Measurements from ENCODE around the gene ANKFN1.

Gene ANKFN1

DNA sequence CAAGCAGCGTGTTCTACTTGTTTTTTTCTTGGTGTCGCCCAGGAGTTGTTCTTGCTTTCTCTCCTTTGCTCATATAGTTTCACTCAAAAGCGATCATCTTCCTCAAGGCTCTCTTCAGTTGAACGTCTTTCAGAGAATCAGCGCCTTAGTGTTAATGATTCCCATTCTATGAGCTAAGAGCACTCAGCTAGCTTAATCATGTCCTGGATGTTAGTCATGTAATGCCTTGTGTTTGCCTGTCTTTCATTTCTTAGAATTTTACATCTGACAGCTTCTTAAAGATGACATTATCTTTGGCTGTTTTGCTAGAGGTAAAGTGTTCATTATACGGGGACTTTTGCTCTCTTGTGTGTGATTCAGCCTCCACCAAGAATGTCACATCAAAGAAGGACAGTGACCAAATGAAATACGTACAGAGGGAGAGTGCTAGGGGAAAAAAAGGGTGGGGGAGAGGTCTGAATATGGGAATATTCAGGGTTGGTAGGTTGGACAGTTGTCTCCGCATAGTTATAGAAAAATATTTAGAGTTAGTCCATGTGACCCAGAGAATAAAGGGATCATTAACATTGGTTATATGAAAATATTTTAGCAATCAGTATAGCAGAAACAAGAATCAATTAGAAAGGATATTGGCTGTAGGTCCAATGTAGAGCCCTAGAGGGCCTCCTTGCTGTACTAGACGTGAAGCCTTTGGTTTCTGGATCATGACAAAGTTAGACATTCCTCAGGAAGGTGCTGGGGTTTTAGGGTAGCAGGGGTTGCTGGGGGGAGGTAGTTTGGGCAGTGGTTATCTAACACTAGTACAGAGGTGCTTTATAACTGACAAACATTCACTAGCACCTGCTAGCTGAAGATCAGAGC, 31.9 kb upstream of the ANKFN1 start:
- no peaks in the 10 kb centered on the region for H3K79me2 ChIP-seq (ENCODE audit: control insufficient read depth, low read length)
- H3K4me3 ChIP-seq (ENCODE audit: low read length) = no peak overlapping the region
- no peaks in the 10 kb centered on the region for H3K9me3 ChIP-seq (ENCODE audit: control insufficient read depth, insufficient read depth, low read length)
- no peaks in the 10 kb centered on the region for H4K20me1 ChIP-seq (ENCODE audit: control insufficient read depth, insufficient read depth, low read depth, low read length)
- H3K27me3 ChIP-seq (ENCODE audit: control insufficient read depth, low read length) = no peaks in the 10 kb centered on the region; the same call in 1 of the 2 replicates
- H3K4me1 ChIP-seq (ENCODE audit: control insufficient read depth, low read length) = no peaks in the 10 kb centered on the region
- H3F3A ChIP-seq (ENCODE audit: control insufficient read depth, insufficient read depth) = no peaks in the 10 kb centered on the region
- TF ChIP-seq, protein P1, sequence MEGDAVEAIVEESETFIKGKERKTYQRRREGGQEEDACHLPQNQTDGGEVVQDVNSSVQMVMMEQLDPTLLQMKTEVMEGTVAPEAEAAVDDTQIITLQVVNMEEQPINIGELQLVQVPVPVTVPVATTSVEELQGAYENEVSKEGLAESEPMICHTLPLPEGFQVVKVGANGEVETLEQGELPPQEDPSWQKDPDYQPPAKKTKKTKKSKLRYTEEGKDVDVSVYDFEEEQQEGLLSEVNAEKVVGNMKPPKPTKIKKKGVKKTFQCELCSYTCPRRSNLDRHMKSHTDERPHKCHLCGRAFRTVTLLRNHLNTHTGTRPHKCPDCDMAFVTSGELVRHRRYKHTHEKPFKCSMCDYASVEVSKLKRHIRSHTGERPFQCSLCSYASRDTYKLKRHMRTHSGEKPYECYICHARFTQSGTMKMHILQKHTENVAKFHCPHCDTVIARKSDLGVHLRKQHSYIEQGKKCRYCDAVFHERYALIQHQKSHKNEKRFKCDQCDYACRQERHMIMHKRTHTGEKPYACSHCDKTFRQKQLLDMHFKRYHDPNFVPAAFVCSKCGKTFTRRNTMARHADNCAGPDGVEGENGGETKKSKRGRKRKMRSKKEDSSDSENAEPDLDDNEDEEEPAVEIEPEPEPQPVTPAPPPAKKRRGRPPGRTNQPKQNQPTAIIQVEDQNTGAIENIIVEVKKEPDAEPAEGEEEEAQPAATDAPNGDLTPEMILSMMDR (IDR thresholded peaks at IDR 0.05; ENCODE audit: low read depth, low read length, poor library complexity, severe bottlenecking) = no peak
- TF ChIP-seq EZH2phosphoT487 (IDR thresholded peaks at IDR 0.05; ENCODE audit: borderline replicate concordance, low read length) = no peak
- H3K9me2 ChIP-seq (replicated peaks; ENCODE audit: control insufficient read depth, low read length) = no peaks in the 10 kb centered on the region
- H3K4me2 ChIP-seq (ENCODE audit: low read length) = no peak overlapping the region
- H3K36me3 ChIP-seq (ENCODE audit: control insufficient read depth, low read length) = no peaks in the 10 kb centered on the region
- no peak overlapping the region for H3K27ac ChIP-seq (ENCODE audit: low read depth, low read length)

DNA sequence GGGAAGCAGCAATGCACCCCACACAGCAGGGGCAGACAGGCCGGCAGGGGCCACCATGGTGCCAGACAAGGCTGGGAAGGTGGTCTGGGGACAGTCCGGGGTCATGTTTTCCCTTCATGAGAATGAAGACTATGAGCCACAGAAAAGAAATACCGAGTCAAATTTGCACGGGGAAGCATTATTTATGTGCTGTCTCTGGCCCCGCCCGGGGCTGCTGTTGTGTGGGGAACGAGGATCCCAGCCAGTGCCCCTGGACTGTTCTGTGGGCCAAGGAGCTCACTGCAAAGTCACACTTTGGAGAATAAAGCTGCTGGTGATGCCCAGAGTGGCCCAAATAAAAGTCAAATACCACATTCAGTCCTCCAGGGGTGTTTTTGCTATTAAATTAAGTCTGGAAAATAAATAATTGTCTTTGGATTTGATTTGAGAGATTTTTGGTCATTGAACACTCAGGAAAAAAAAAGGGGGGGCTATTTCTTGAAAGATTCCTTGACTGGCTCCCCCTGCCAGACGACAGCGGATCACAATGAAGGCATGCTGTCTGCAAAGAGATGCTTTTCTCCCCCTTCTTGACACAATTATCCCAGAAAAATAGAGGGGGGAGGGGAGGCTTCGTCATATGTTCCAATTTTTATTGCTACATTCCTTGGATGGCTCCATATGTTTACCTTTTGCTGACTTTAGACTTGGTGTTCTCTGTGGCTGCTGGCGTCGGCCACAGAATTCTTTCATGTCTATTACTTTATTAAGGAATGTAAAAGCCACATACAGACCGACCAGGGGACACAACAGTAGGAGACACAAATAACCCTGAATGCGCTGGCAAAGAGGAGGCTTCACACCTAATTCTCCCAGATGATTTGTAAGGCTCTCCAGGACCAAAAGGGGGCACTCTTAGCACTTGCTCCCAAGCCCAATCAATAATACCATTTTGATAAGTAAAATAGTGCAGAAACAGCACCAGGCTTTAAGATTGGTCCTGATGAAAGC, 27.1 kb upstream of the ANKFN1 start:
- H3K9me3 ChIP-seq (ENCODE audit: control insufficient read depth, insufficient read depth, low read length) = no peaks in the 10 kb centered on the region
- no peak overlapping the region for H3K27ac ChIP-seq (ENCODE audit: low read depth, low read length)
- no peak overlapping the region for H3K4me2 ChIP-seq (ENCODE audit: low read length)
- H3K36me3 ChIP-seq (ENCODE audit: control insufficient read depth, low read length) = no peaks in the 10 kb centered on the region
- H3K9me2 ChIP-seq (replicated peaks; ENCODE audit: control insufficient read depth, low read length) = no peaks in the 10 kb centered on the region
- H3K27me3 ChIP-seq (ENCODE audit: control insufficient read depth, low read length) = no peaks in the 10 kb centered on the region; the same call in 1 of the 2 replicates
- TF ChIP-seq, protein P1 (IDR thresholded peaks at IDR 0.05; ENCODE audit: low read depth, low read length, poor library complexity, severe bottlenecking) = peak; percentile 49
- TF ChIP-seq EZH2phosphoT487 (IDR thresholded peaks at IDR 0.05; ENCODE audit: borderline replicate concordance, low read length) = no peak
- H3F3A ChIP-seq (ENCODE audit: control insufficient read depth, insufficient read depth) = no peaks in the 10 kb centered on the region
- H3K79me2 ChIP-seq (ENCODE audit: control insufficient read depth, low read length) = no peaks in the 10 kb centered on the region
- H3K4me1 ChIP-seq (ENCODE audit: control insufficient read depth, low read length) = no peaks in the 10 kb centered on the region
- H4K20me1 ChIP-seq (ENCODE audit: control insufficient read depth, insufficient read depth, low read depth, low read length) = no peaks in the 10 kb centered on the region
- H3K4me3 ChIP-seq (ENCODE audit: low read length) = no peak overlapping the region

DNA sequence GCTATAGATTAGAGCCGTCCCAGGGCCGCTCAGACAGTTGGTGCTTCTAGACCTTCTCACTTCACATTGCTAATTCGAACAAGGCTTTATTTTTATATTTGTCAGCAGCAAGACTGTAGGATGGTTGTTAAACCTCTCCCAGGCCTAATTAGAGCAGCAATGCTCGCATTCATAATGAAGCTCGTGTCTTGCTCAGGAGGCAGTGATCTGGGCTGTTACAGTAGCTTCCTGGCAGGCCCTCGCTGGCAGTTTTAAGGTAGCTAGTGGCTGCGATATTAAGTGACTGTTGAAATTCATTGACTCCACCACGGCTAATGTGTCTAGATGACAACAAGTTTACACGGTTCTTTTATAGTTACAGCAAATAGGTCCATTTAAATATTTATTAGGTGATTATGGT, 23.2 kb upstream of the ANKFN1 start:
- Histone ChIP-seq H3K79me2 (ENCODE audit: control insufficient read depth, low read length) (no peaks in the 10 kb centered on the region), H3F3A (ENCODE audit: control insufficient read depth, insufficient read depth) (no peaks in the 10 kb centered on the region), H3K9me2 (replicated peaks; ENCODE audit: control insufficient read depth, low read length) (no peaks in the 10 kb centered on the region), H3K4me2 (ENCODE audit: low read length) (no peak overlapping the region), H4K20me1 (ENCODE audit: control insufficient read depth, insufficient read depth, low read depth, low read length) (no peaks in the 10 kb centered on the region), H3K4me3 (ENCODE audit: low read length) (no peak overlapping the region), H3K36me3 (ENCODE audit: control insufficient read depth, low read length) (no peaks in the 10 kb centered on the region), H3K4me1 (ENCODE audit: control insufficient read depth, low read length) (no peaks in the 10 kb centered on the region), H3K9me3 (ENCODE audit: control insufficient read depth, insufficient read depth, low read length) (no peaks in the 10 kb centered on the region), H3K27ac (ENCODE audit: low read depth, low read length) (no peak overlapping the region), H3K27me3 (ENCODE audit: control insufficient read depth, low read length) (no peaks in the 10 kb centered on the region; the same call in 1 of the 2 replicates)
- TF ChIP-seq, protein P1 (IDR thresholded peaks at IDR 0.05; ENCODE audit: low read depth, low read length, poor library complexity, severe bottlenecking) = no peak
- TF ChIP-seq EZH2phosphoT487 (IDR thresholded peaks at IDR 0.05; ENCODE audit: borderline replicate concordance, low read length) = no peak

Measured in DOHH2 (cell line).